Heart right ventricle (tissue), 16 donors: ENCODE results near the gene PPP4R4. TPM values are rescaled to one million over a fixed set of nuclear protein-coding genes. Genes with fewer than 3 reads are reported as not detected.

Experiments used
- ATAC-seq, 8 donors: fragments of 200-7000 bp; cut with Tn5 transposase; one replicate each; pipeline ENCODE4 v1.9.1; 2020; ENCODE audit warnings: mild to moderate bottlenecking in 8 of 8, moderate library complexity in 8 of 8, moderate number of reproducible peaks in 1 of 8
- DNase-seq, 2 donors: peaks; one replicate each; pipeline ENCODE4 v3.0.0-alpha.2; 2020
- H3K27ac ChIP-seq, 10 donors: fragments of 200-600 bp; sonication (generic) in 2 of 10; one replicate each; pipeline versions ENCODE4 v1.5.0 to v1.8.0; 2020 to 2022; ENCODE audit warnings: mild to moderate bottlenecking in 3 of 10
- H3K27me3 ChIP-seq, 7 donors: fragments of 200-600 bp; one replicate each; pipeline ENCODE4 v1.8.0; 2021 to 2022; ENCODE audit warnings: mild to moderate bottlenecking in 2 of 7
- H3K36me3 ChIP-seq, 9 donors: fragments of 200-600 bp; sonication (generic) in 1 of 9; one replicate each; pipeline versions ENCODE4 v1.5.0 to v1.8.0; 2020 to 2022; ENCODE audit warnings: mild to moderate bottlenecking in 2 of 9
- H3K4me1 ChIP-seq, 9 donors: fragments of 200-600 bp; sonication (generic) in 1 of 9; one replicate each; pipeline versions ENCODE4 v1.5.0 to v1.8.0; 2020 to 2022; ENCODE audit warnings: mild to moderate bottlenecking in 4 of 9
- H3K4me3 ChIP-seq, 10 donors: fragments of 200-600 bp; sonication (generic) in 2 of 10; one replicate each; pipeline versions ENCODE4 v1.5.0 to v1.8.0; 2020 to 2022; ENCODE audit warnings: mild to moderate bottlenecking in 7 of 10, moderate library complexity in 2 of 10
- H3K9me3 ChIP-seq, 11 donors: fragments of 200-600 bp in 10 of 11; sonication (generic) in 2 of 11; one replicate each; pipeline versions ENCODE4 v1.5.0 to v1.8.0; 2013 to 2022; ENCODE audit warnings: mild to moderate bottlenecking in 2 of 11, control low read depth in 1 of 11, moderate library complexity in 1 of 11
- CTCF ChIP-seq, 9 donors: fragments of 200-600 bp; sonication (generic) in 2 of 9; IDR thresholded peaks; one replicate each; pipeline versions ENCODE4 v1.5.0 to v1.8.0; 2021 to 2022; ENCODE audit warnings: antibody characterized with exemption in 9 of 9, mild to moderate bottlenecking in 5 of 9, moderate library complexity in 1 of 9
- WGBS, 2 donors: extraction: QIAGEN DNeasy Blood & Tissue Kit; methylation state at CpG; one replicate each; pipeline ENCODE4 v1.1.7; 2013; ENCODE audit warnings: inconsistent platforms in 1 of 2; 5-methylcytosine and 5-hydroxymethylcytosine counted together
- intact Hi-C, 10 donors: fragments of 100-400 bp; cut with DNase I; formaldehyde crosslinking; loops; one replicate each; pipeline versions ENCODE4 v1.11.1 to v1.14.2; 2022
- polyA plus RNA-seq, 2 donors: library from polyadenylated mRNA; stranded (reverse); fragments of 200-250 nt; gene quantifications; one replicate each; pipeline ENCODE4 v1.2.3, GENCODE V29; 2013
- total RNA-seq, 10 donors: library from RNA; stranded (reverse); fragmentation: NEBNext Ultra II Directional in 3 of 10; extraction: Animal tissue kit (Norgen Biotek cat#: 25700) in 3 of 10; gene quantifications; one replicate each; pipeline versions ENCODE4 v1.2.1 to v1.2.4, GENCODE V29; 2021 to 2023
- donor health status: Arrhythmogenic right ventricular cardiomyopathy.
- donor health status: ischemic (EF 13 %, LVEDD 7.1; RV severe dilation, severe dysfunction).
- donor health status: healthy with polysubstance abuse.
- donor health status: DM: no; HTN: yes; CAD: no.
- donor health status: DM: no; HTN: no; CAD: no.
- donor health status: ischemic (EF 25% LVEDD 6.9; RV normal size, moderate dysfunction).
- donor health status: ischemic (EF 25% LVEDD 5.7; RV mildly dilated, moderate dysfunction).
- donor health status: healthy.
- donor health status: DM: yes; HTN: yes; CAD: no.
- donor health status: Ischemic cardiomyopathy.
- donor health status: ischemic (EF 35%, LVEDD 5.7; RV mildly dilated, moderate dysfunction).
- donor health status: nonischemic (EF 11% LVEDD 7.7; RV severe dilation, severe dysfunction).
- donor health status: DM: yes; HTN: yes; CAD: no.
- donor health status: PGD.
- donor health status: ischemic (EF 29% LVEDD 5.4; RV normal size, mild dysfunction).
- donor health status: nonischemic (EF 23%, LVEDD 6.1; RV moderate dilation, normal function).

Gene PPP4R4
- total and polyA plus RNA-seq, 12 donors = 0.13 to 0.94 (median 0.31) TPM; not detected in 5

GRCh38 chr14:94224040-94224439, 49.9 kb downstream of the PPP4R4 start:
- ATAC-seq (no peak), DNase-seq (no peak)
- Histone ChIP-seq H3K9me3 (peaks cover 0 to 19% (median 6%) of the 10 kb centered on the region in 11 donors), H3K27me3 (no peaks in the 10 kb centered on the region), H3K27ac (no peak overlapping the region), H3K4me3 (no peak overlapping the region), H3K36me3 (no peaks in the 10 kb centered on the region), H3K4me1 (peaks cover 0 to 27% (median 0%) of the 10 kb centered on the region in 9 donors)
- TF ChIP-seq CTCF (IDR thresholded peaks at IDR 0.05) = no peak
- intact Hi-C loops = no loop called here
- WGBS, 2 donors = 64 to 71% methylated on average over 2 of the region's 2 CpGs

- Histone ChIP-seq H3K4me3 (no peak overlapping the region), H3K9me3 (peaks cover 0 to 19% (median 6%) of the 10 kb centered on the region in 11 donors), H3K27me3 (no peaks in the 10 kb centered on the region), H3K4me1 (peaks cover 0 to 27% (median 0%) of the 10 kb centered on the region in 9 donors), H3K27ac (no peak overlapping the region), H3K36me3 (no peaks in the 10 kb centered on the region)
- ATAC-seq (no peak), DNase-seq (no peak)
- intact Hi-C loops = no loop called here
- no peak for TF ChIP-seq CTCF (IDR thresholded peaks at IDR 0.05)
- WGBS, 2 donors = 61 to 64% methylated on average over 2 of the region's 2 CpGs
These were observed 51.6 kb downstream of the PPP4R4 start for GRCh38 chr14:94225460-94226378.

GRCh38 chr14:94227029-94227428, 52.9 kb downstream of the PPP4R4 start:
- intact Hi-C loops = no loop called here
- no peaks in the 10 kb centered on the region for H3K36me3 ChIP-seq
- ATAC-seq (no peak), DNase-seq (no peak)
- H3K4me1 ChIP-seq = peaks cover 0 to 27% (median 0%) of the 10 kb centered on the region in 9 donors
- no peak overlapping the region for H3K27ac ChIP-seq
- no peaks in the 10 kb centered on the region for H3K27me3 ChIP-seq
- TF ChIP-seq CTCF (IDR thresholded peaks at IDR 0.05) = no peak
- H3K9me3 ChIP-seq = peaks cover 0 to 10% (median 2%) of the 10 kb centered on the region in 11 donors
- H3K4me3 ChIP-seq = no peak overlapping the region
- WGBS, 2 donors = 41 to 52% methylated on average over 4 of the region's 4 CpGs

- intact Hi-C loops = no loop called here
- H3K9me3 ChIP-seq = no peaks in the 10 kb centered on the region
- H3K4me1 ChIP-seq = no peaks in the 10 kb centered on the region
- H3K27me3 ChIP-seq = no peaks in the 10 kb centered on the region
- H3K36me3 ChIP-seq = no peaks in the 10 kb centered on the region
- ATAC-seq = no peak
- TF ChIP-seq CTCF (IDR thresholded peaks at IDR 0.05) = no peak
- DNase-seq = no peak
- H3K27ac ChIP-seq = no peak overlapping the region
- no peak overlapping the region for H3K4me3 ChIP-seq
These were observed 62.9 kb downstream of the PPP4R4 start for GRCh38 chr14:94237046-94237445.
